K562 (cell line): ENCODE data around the gene AP1M2. TPM values are rescaled to one million over a fixed set of nuclear protein-coding genes. Genes with fewer than 3 reads are reported as not detected.

Experiments used
- CUX1 ChIP-seq: fragments of 200-800 bp; sonication (Bioruptor generic); IDR thresholded peaks from 2 replicates; pipeline ENCODE4 v1.6.1; 2016; ENCODE audit warnings: missing genetic modification characterization, missing compliant biosample characterization
- E2F5 ChIP-seq: sonication (generic); formaldehyde crosslinking; IDR thresholded peaks from 2 replicates; pipeline ENCODE4 v1.8.0; 2022; ENCODE audit warnings: mild to moderate bottlenecking, missing genetic modification reagents
- E2F6 ChIP-seq, 2 experiments: IDR thresholded peaks; 2 replicates each; pipeline ENCODE4 v1.6.1; 2011; ENCODE audit warnings: borderline replicate concordance in 1 of 2, control low read depth in 1 of 2, low read depth in 1 of 2, low read length in 1 of 2, mild to moderate bottlenecking in 1 of 2, mixed read lengths in 1 of 2, moderate library complexity in 1 of 2; ENCODE audit not compliant: insufficient read depth in 1 of 2, insufficient read length in 1 of 2, poor library complexity in 1 of 2, severe bottlenecking in 1 of 2; ENCODE audit errors: extremely low read depth in 1 of 2
- KDM5B ChIP-seq: fragments of 200-600 bp; sonication (generic); IDR thresholded peaks from 2 replicates; pipeline ENCODE4 v1.6.1; 2012; ENCODE audit warnings: low read depth, mild to moderate bottlenecking, moderate library complexity, low read length, control low read depth, inconsistent platforms; ENCODE audit not compliant: insufficient replicate concordance
- THRAP3 ChIP-seq: fragments of 450-650 bp; IDR thresholded peaks from 2 replicates; pipeline ENCODE4 v1.6.1; 2016; ENCODE audit warnings: mild to moderate bottlenecking, inconsistent platforms, borderline replicate concordance
- TSHZ1 ChIP-seq: fragments of 250-450 bp; sonication (Bioruptor Pico); IDR thresholded peaks from 2 replicates; pipeline ENCODE4 v1.4.0; 2020; ENCODE audit warnings: mild to moderate bottlenecking, moderate library complexity
- ZZZ3 ChIP-seq: fragments of 450-650 bp; IDR thresholded peaks from 2 replicates; pipeline ENCODE4 v1.6.1; 2016; ENCODE audit warnings: antibody characterized with exemption, mild to moderate bottlenecking, moderate library complexity
- polyA plus RNA-seq, 8 experiments: library from polyadenylated mRNA; depleted of rRNA in 4 of 8; stranded (reverse) in 5 of 8; unstranded in 3 of 8; fragments of >200 nt; fragmentation: Nextera tagmentation in 2 of 8; fragmentation: Illumina TruSeq in 1 of 8; extraction: Ambion mirVana in 2 of 8; extraction: Trizol in 1 of 8; gene quantifications; 2 replicates each; pipeline versions ENCODE4 v1.2.1 to v1.2.3, GENCODE V29; 2011 to 2014; ENCODE audit warnings: inconsistent platforms in 1 of 8, missing spikeins in 1 of 8
- total RNA-seq, 7 experiments: library from RNA; depleted of rRNA in 6 of 7; stranded (reverse); fragments of >200 nt in 6 of 7; fragmentation: Illumina TruSeq in 2 of 7; extraction: Trizol in 2 of 7; gene quantifications; 2 replicates each; pipeline versions ENCODE4 v1.2.1 to v1.2.3, GENCODE V29; 2011 to 2021; ENCODE audit warnings: low replicate concordance in 1 of 7

Gene AP1M2
- total and polyA plus RNA-seq, 9 of the 15 experiments (the other 6 are each of a cell fraction or from before 2014, with no cell fraction given) = 0.33 to 1.4 (median 0.89) TPM; not detected in 1

GRCh38 chr19:10568826-10569651 lies 18.1 kb downstream of the AP1M2 start, which contains the start of gene CDKN2D (continued):
- TF ChIP-seq TSHZ1 (no peak), ZZZ3 (0 out of 2 replicates have a peak, but pooled peaks have one; percentile 45), CUX1 (no peak), THRAP3 (no peak), E2F5 (CRISPR knock-in tag) (no peak), KDM5B (peak; percentile 73), E2F6 (IDR thresholded peaks at IDR 0.05; ENCODE audit: borderline replicate concordance in 1 of 2, extremely low read depth in 1 of 2, insufficient read depth in 1 of 2, insufficient read length in 1 of 2, low read depth in 1 of 2, low read length in 1 of 2, poor library complexity in 1 of 2, severe bottlenecking in 1 of 2) (peak; percentile 79 to 80)
